Spleen (tissue), 11 donors: ENCODE results near the gene CASTOR1. TPM values are rescaled to one million over a fixed set of nuclear protein-coding genes. Genes with fewer than 3 reads are reported as not detected.
A peak's percentile ranks its signal among the peaks of the same experiment; 100 is the strongest.

Experiments
- DNase-seq: peaks from one replicate; pipeline ENCODE4 v3.0.0-alpha.2; 2020
- H3K27ac ChIP-seq, 8 donors: fragments of 200-600 bp; sonication (generic) in 7 of 8; 1 replicate in 4 of 8; 2 replicates in 4 of 8; pipeline versions ENCODE4 v1.5.0 to v1.8.0; 2016 to 2021; ENCODE audit warnings: inconsistent platforms in 4 of 8, mild to moderate bottlenecking in 4 of 8, moderate library complexity in 1 of 8
- H3K27me3 ChIP-seq, 7 donors: fragments of 200-600 bp; sonication (generic) in 6 of 7; replicated peaks in 1 of 7; 1 replicate in 4 of 7; 2 replicates in 3 of 7; pipeline versions ENCODE4 v1.5.0 to v1.8.0; 2016 to 2021; ENCODE audit warnings: inconsistent platforms in 3 of 7, mild to moderate bottlenecking in 1 of 7
- H3K36me3 ChIP-seq, 6 donors: fragments of 200-600 bp; sonication (generic) in 5 of 6; 1 replicate in 4 of 6; 2 replicates in 2 of 6; pipeline versions ENCODE4 v1.5.0 to v1.8.0; 2016 to 2021; ENCODE audit warnings: inconsistent platforms in 2 of 6
- H3K4me1 ChIP-seq, 6 donors: fragments of 200-600 bp; sonication (generic) in 5 of 6; 1 replicate in 3 of 6; 2 replicates in 3 of 6; pipeline versions ENCODE4 v1.5.0 to v1.8.0; 2016 to 2021; ENCODE audit warnings: inconsistent platforms in 3 of 6
- H3K4me3 ChIP-seq, 8 donors: fragments of 200-600 bp; sonication (generic) in 7 of 8; 1 replicate in 4 of 8; 2 replicates in 4 of 8; pipeline versions ENCODE4 v1.5.0 to v1.8.0; 2016 to 2021; ENCODE audit warnings: inconsistent platforms in 4 of 8, mild to moderate bottlenecking in 4 of 8, moderate library complexity in 2 of 8
- H3K9me3 ChIP-seq, 8 donors: fragments of 200-600 bp; sonication (generic) in 7 of 8; 1 replicate in 4 of 8; 2 replicates in 4 of 8; pipeline versions ENCODE4 v1.5.0 to v1.8.0; 2016 to 2021; ENCODE audit warnings: inconsistent platforms in 4 of 8
- POLR2A ChIP-seq, 3 donors: fragments of 450-650 bp; IDR thresholded peaks; one replicate each; pipeline ENCODE4 v1.5.1; 2017; ENCODE audit warnings: antibody characterized with exemption in 3 of 3, mild to moderate bottlenecking in 1 of 3
- POLR2AphosphoS5 ChIP-seq, 3 donors: sonication (generic); formaldehyde crosslinking; IDR thresholded peaks; one replicate each; pipeline ENCODE4 v1.5.1; 2017; ENCODE audit warnings: antibody characterized with exemption in 3 of 3
- WGBS, 5 donors: extraction: QIAGEN DNeasy Blood & Tissue Kit in 3 of 5; methylation state at CpG; one replicate each; pipeline versions ENCODE4 v1.1.5 to v1.1.7; 2013 to 2018; 5-methylcytosine and 5-hydroxymethylcytosine counted together
- intact Hi-C: fragments of 100-400 bp; cut with DNase I; formaldehyde crosslinking; loops from one replicate; pipeline ENCODE4 v1.15.0; 2023; ENCODE audit warnings: low total_unique reads
- polyA plus RNA-seq, 3 donors: library from polyadenylated mRNA; stranded (reverse); fragments of 200-250 nt; gene quantifications; one replicate each; pipeline ENCODE4 v1.2.1, GENCODE V29; 2013
- total RNA-seq, 7 donors: library from RNA; depleted of rRNA in 3 of 7; stranded (reverse); fragments of >200 nt in 3 of 7; fragmentation: NEBNext Ultra II Directional in 4 of 7; extraction: Animal tissue kit (Norgen Biotek cat#: 25700) in 4 of 7; gene quantifications; one replicate each; pipeline versions ENCODE4 v1.1.0 to v1.2.1, GENCODE V29; 2016 to 2021
- TF ChIP-seq, protein P1 (sequence below), 11 experiments: fragments of 200-600 bp in 7 of 11; fragments of 450-650 bp in 4 of 11; sonication (generic) in 4 of 11; IDR thresholded peaks in 8 of 11; conservative IDR thresholded peaks in 3 of 11; 1 replicate in 7 of 11; 2 replicates in 4 of 11; pipeline versions ENCODE4 v1.4.0 to v1.8.0; 2016 to 2021; ENCODE audit warnings: antibody characterized with exemption in 11 of 11, inconsistent platforms in 4 of 11, mild to moderate bottlenecking in 1 of 11
- donor health status: healthy with polysubstance abuse.
- donor health status: DM: no; HTN: no; CAD: no; lungs with moderate emphysema.
- donor health status: DM: no; HTN: no; CAD: no.
- donor health status: Bipolar disorder and iron deficiency.
- donor health status: healthy.
- donor health status: DM: no; HTN: no; CAD: no.
- donor health status: DM: yes; HTN: yes; CAD: no.

CASTOR1 gene
- total and polyA plus RNA-seq, 10 donors = 5.6 to 18.9 (median 12.6) TPM

DNA sequence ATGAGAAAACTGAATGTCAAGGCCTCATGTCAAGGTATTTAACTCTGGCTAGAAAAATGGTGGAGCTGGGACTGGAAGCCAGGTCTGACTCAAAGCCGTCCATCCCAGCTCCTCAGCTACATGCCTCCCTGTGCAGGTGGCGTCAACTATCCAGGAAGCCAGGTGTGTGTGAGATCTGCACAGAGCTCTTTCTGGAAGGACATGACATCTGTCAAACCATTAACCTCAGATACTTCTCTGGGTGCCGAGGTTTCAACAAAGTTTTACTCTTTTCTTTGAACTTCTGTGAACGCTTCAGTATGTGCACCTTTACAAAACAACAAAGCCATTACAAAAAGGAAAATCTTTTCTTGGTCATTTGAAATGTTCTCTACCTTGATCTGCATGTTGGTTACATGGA lies 7.0 kb upstream of the CASTOR1 start:
- WGBS, 5 donors = 84 to 91% (median 88%) methylated on average over 4 of the region's 4 CpGs
- peak overlapping the region in 3 of 8 donors; percentile 26 to 75 (median 66) for H3K27ac ChIP-seq
- DNase-seq = no peak
- H3K4me3 ChIP-seq = no peak overlapping the region
- intact Hi-C loops = no loop called here
- no peak for TF ChIP-seq POLR2AphosphoS5 (IDR thresholded peaks at IDR 0.05)
- TF ChIP-seq, protein P1, sequence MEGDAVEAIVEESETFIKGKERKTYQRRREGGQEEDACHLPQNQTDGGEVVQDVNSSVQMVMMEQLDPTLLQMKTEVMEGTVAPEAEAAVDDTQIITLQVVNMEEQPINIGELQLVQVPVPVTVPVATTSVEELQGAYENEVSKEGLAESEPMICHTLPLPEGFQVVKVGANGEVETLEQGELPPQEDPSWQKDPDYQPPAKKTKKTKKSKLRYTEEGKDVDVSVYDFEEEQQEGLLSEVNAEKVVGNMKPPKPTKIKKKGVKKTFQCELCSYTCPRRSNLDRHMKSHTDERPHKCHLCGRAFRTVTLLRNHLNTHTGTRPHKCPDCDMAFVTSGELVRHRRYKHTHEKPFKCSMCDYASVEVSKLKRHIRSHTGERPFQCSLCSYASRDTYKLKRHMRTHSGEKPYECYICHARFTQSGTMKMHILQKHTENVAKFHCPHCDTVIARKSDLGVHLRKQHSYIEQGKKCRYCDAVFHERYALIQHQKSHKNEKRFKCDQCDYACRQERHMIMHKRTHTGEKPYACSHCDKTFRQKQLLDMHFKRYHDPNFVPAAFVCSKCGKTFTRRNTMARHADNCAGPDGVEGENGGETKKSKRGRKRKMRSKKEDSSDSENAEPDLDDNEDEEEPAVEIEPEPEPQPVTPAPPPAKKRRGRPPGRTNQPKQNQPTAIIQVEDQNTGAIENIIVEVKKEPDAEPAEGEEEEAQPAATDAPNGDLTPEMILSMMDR (IDR thresholded peaks at IDR 0.05 in 8 of 11, conservative IDR thresholded peaks at IDR 0.05 in 3 of 11) = no peak
- no peak for TF ChIP-seq POLR2A (IDR thresholded peaks at IDR 0.05)
- H3K4me1 ChIP-seq = peaks cover 9 to 85% (median 30%) of the 10 kb centered on the region in 6 donors
- peaks cover 0 to 100% (median 78%) of the 10 kb centered on the region in 6 donors for H3K36me3 ChIP-seq
- no peaks in the 10 kb centered on the region for H3K9me3 ChIP-seq
- no peaks in the 10 kb centered on the region for H3K27me3 ChIP-seq

- H3K36me3 ChIP-seq = peaks cover 0 to 97% (median 76%) of the 10 kb centered on the region in 6 donors
- no peak overlapping the region for H3K4me3 ChIP-seq
- H3K27ac ChIP-seq = peak overlapping the region in 3 of 8 donors; percentile 24 to 75 (median 66)
- no peak for DNase-seq
- WGBS, 5 donors = 74 to 85% (median 81%) methylated on average over 7 of the region's 7 CpGs
- H3K27me3 ChIP-seq = no peaks in the 10 kb centered on the region
- TF ChIP-seq, protein P1 (IDR thresholded peaks at IDR 0.05 in 8 of 11, conservative IDR thresholded peaks at IDR 0.05 in 3 of 11) = no peak
- TF ChIP-seq POLR2AphosphoS5 (IDR thresholded peaks at IDR 0.05) = peak in 1 of 3 donors; percentile 34
- H3K4me1 ChIP-seq = peaks cover 11 to 85% (median 30%) of the 10 kb centered on the region in 6 donors
- intact Hi-C loops = no loop called here
- H3K9me3 ChIP-seq = no peaks in the 10 kb centered on the region
Measured at GRCh38 chr22:30295576-30295975, 6.3 kb upstream of the CASTOR1 start.

DNA sequence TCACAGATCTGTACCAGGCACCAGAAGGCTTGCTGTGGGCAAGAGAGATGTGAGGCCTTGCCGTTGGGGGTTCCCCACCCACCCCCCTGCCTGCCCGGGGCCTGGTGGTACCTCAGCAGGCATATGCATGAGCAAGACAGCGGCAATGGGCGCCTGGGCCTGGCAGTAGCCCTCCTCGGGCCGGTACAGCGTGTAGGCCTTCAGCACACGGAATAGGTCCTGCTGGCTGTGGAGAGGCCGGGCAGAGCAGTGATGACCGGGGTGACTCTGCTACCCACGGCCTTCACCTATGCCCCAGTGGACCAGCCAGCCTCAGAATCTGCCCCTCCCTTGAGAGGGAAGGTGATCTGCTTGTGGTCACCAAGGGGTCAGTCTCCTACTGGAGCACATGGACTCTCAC lies 5.5 kb upstream of the CASTOR1 start:
- intact Hi-C loops = no loop called here
- no peaks in the 10 kb centered on the region for H3K9me3 ChIP-seq
- peak in 1 of 3 donors; percentile 54 for TF ChIP-seq POLR2AphosphoS5 (IDR thresholded peaks at IDR 0.05)
- TF ChIP-seq POLR2A (IDR thresholded peaks at IDR 0.05) = no peak
- TF ChIP-seq, protein P1 (IDR thresholded peaks at IDR 0.05 in 8 of 11, conservative IDR thresholded peaks at IDR 0.05 in 3 of 11) = no peak
- DNase-seq = no peak
- H3K4me1 ChIP-seq = peaks cover 18 to 85% (median 30%) of the 10 kb centered on the region in 6 donors
- no peaks in the 10 kb centered on the region for H3K27me3 ChIP-seq
- peak overlapping the region in 2 of 8 donors; percentile 66 to 75 for H3K27ac ChIP-seq
- H3K36me3 ChIP-seq = peaks cover 0 to 89% (median 68%) of the 10 kb centered on the region in 6 donors
- H3K4me3 ChIP-seq = no peak overlapping the region
- WGBS, 5 donors = 93 to 94% (median 93%) methylated on average over 11 of the region's 11 CpGs; no CpG with 5 or more reads in 2 of the 5 donors

DNA sequence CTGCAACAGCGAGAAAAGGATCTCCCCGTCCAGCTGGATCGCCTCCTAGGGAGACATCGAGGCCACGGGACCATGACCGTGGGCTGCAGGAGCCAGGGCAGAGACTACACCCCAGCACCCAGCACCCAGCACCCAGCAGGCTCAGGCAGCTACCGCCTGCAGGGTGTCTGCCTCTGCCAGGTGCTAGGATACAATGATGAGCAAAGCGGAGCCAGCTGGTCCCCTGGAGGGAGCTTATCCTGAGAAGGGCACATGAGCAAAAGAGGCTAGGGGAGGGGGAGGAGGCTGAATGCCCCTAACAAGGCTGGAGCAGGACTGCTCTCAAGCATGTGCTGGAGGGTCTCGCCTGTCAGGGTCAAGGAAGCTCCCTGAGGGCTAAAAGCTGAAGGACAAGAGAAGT lies 4.8 kb upstream of the CASTOR1 start:
- Histone ChIP-seq H3K27me3 (no peaks in the 10 kb centered on the region), H3K27ac (peak overlapping the region in 1 of 8 donors; percentile 26), H3K9me3 (no peaks in the 10 kb centered on the region), H3K4me3 (no peak overlapping the region), H3K36me3 (peaks cover 0 to 81% (median 64%) of the 10 kb centered on the region in 6 donors), H3K4me1 (peaks cover 18 to 85% (median 33%) of the 10 kb centered on the region in 6 donors)
- DNase-seq = no peak
- TF ChIP-seq POLR2AphosphoS5 (IDR thresholded peaks at IDR 0.05) = no peak
- no peak for TF ChIP-seq POLR2A (IDR thresholded peaks at IDR 0.05)
- TF ChIP-seq, protein P1 (IDR thresholded peaks at IDR 0.05 in 8 of 11, conservative IDR thresholded peaks at IDR 0.05 in 3 of 11) = no peak
- 90 to 98% (median 94%) methylated on average over 9 of the region's 9 CpGs for WGBS, 5 donors
- intact Hi-C loops = no loop called here
